GM21576 (cell line): ENCODE results near the gene SPATA13.
"Not testable (repeated sequence)": the region's sequence is repeated elsewhere in the genome, so short reads cannot be mapped to it uniquely, and the experiment has no call there.

Experiments
- ATAC-seq: cut with Tn5 transposase; IDR thresholded peaks from one replicate; pipeline ENCODE4 v1.9.1; 2021; ENCODE audit warnings: mild to moderate bottlenecking, moderate library complexity; ENCODE audit not compliant: unreplicated experiment

Gene SPATA13

DNA sequence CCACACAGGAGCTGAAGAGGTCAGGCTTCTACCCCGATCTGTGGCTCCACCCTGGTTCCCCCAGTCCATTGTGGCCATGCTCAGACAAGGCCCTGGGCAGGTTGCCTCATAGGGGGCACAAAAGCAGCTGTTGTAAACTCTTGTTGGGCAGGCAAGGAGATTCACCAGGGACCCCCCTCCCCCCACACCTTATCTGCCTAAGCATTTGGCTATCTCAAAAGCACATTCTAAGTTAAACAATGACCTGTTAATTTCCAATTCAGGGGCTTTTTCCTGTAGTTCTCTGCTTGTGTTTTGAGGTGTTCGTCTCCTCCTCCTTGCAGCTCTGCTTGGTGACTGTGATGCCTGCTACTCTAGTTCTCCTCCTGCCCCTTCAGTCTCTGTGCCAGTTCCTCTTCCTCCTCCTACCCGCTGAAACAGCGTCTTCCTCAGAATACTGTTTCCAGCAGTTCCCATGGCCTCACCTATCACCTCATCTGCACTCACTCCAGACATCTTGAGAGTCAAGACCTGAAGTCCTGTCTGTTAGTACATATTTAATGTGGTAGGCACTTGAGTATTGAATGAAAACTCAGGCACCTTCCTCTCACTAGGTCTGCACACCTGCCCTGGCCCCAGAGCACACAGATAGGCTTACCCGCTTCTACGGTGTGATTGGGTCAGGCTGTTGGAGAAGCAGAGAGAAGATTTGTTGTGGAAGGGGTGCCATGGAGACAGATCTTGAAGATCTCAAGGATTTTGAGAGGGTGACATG lies 31.7 kb downstream of the SPATA13 start:
- ATAC-seq: no peak

DNA sequence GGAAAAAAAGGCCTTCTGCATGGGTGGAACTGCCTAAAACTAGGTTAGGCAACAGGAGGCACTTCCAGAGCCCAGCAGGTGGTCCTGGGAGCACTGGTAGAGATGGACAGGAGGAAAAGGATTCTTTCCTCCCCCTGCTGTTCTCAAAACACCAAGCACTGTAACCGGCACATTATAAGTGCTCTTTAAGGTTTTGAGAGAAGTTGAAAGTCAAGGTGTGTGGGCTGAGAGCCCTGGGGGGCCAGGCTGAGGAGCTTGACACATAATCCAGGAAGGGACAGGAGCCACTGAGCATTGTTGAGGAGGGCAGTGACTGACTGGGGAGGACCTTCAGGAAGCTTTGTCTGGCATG lies 32.3 kb downstream of the SPATA13 start:
- no peak for ATAC-seq

DNA sequence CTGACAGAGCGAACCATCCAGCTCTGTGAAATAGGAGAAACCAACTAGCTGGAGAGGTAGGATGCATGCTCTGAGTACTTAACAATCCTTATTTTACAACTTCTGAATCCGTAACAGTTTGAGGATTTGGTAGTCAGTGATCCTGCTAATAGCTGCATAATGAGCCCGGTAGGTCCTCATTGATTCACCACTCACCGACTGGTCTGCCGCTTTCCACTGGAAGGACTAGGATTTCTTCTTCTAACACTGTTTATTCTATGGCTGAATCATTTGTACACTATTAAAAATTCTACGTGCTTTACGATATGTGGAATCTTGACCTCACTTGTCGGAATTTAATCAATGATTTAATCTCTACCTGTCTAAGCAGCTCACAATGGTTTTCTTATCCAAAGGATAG lies 33.9 kb downstream of the SPATA13 start:
- no peak for ATAC-seq

DNA sequence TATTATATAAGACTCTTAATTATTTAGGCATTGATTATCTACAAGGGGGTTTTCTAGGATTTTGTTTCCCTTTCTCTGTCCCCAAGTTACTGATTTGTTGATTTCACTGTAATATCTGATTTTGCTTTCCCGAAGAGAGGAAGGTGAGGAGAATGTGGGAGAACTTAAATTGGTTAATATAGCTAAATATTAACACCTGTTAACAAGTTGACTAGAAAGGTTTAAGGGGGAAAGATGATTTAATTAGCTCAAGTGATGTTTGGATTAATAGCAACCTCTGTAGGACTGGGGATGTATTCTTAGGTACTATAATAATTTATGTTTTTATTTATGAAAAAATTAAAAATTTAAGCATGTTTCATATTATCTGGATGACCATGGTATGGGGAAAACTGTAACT lies 35.1 kb downstream of the SPATA13 start:
- no peak for ATAC-seq

DNA sequence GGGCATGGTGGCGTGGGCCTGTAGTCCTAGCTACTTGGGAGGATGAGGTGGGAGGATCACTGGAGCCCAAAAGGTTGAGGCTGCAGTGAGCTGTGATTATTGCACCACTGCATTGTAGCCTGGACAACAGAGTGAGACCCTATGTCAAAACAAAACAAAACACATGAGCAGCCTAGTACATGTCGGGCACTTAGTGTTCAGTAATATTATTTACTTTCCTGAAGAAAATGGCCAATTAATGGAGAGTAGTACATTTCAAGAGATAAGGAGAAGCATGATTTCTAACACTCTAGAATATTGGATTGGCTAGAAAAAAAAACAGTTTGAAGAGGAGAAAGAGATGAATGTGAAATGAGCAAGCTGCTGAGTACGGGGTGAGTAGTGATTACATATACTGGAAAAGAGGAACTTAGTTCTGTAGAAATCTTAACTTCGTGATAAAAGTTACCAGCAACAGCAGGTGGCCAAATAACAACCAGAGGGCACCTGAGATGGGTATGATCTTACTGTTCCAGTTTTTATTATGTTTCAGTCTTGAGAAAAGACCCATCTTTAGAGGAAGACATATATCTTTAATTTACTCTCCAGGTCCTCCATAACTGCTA lies 36.2 kb downstream of the SPATA13 start:
- ATAC-seq: no peak

DNA sequence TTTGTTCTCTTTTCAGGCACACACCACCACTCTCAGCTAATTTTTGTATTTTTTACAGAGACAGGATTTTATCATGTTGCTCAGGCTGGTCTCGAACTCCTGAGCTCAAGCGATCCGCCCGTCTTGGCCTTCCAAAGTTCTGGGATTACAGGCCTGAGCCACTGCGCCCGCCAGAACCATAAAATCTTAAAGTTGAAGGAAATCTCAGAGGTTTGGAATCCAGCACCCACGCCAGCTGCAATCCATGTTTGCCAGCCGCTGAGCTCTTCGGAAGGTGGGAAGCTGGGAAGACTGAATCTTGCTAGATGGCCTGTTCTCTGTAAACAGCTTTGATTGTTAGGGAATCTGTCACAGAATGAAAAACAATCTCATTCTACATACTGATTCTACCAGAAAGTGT lies 38.5 kb downstream of the SPATA13 start:
- no peak for ATAC-seq

DNA sequence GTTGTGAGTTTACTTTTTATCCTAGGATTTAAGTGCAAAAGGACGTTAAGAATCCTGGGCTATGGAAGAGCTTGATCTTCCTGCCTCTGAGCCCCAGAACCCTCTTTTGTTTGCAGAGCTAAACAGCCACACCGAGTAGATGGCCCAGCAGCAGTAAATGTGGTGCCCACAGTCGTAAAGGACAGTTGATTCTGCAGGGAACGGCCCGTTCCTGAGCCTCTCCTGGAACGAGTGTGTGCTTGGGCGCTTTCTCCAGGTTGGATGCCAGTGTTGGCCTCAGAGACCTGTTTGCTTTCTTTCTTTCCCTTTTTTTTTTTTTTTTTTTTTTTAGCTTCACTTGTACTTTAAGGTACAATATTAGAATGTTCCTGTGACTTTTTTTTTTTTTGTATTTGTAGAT lies 41.7 kb downstream of the SPATA13 start:
- ATAC-seq: no peak

DNA sequence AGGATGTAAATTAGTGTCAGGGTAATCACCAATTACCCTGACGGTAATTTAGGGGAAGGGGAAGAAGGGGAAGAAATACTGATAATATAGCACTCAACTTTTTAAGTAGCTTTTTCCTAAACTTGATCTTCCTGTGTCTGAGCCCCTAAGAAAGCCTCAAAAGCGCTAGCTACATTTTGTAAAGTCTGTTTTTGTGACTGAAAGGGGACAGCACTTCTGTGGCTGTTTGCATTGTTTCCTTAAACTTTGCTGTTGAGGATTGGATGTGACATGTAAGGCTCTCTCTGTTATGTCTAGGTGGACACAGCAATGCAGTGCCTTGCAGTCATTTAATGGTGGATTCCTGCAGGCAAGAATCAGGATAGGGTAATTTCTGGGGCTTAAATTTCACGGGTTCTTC lies 42.8 kb downstream of the SPATA13 start:
- ATAC-seq: no peak

DNA sequence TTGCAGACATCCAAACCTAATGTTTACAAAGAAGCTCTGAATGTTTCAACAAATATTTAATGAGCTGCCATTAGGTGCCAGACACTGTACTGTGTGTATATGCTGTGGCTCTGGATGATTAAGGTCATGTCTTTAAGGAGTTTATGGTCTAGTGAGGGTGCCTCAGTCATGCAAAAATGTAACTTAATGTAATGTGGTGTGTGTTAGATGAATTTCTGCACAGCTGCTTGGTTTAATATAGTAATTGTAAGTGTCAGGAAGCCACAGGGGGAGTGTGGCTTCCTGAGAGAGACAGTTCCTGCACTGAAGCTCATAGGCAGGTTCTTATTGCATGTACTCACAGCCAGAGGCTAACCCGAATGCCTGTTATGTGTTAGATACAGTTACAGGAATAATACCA lies 43.3 kb downstream of the SPATA13 start:
- no peak for ATAC-seq

DNA sequence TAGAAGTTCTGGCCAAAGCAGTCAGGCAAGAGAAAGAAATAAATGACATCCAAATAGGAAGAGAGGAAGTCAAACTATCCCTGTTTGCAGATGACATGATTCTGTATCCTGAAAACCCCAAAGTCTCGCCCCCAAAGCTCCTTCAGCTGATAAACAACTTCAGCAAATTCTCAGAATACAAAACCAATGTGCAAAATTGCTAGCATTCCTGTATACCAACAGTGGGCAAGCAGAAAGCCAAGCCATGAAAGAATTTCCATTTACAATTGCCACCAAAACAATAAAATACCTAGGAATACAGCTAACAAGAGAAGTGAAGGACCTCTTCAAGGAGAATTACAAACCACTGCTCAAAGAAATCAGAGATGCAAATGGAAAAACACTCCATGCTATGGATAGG lies 44.6 kb downstream of the SPATA13 start:
- not testable (repeated sequence) for ATAC-seq

DNA sequence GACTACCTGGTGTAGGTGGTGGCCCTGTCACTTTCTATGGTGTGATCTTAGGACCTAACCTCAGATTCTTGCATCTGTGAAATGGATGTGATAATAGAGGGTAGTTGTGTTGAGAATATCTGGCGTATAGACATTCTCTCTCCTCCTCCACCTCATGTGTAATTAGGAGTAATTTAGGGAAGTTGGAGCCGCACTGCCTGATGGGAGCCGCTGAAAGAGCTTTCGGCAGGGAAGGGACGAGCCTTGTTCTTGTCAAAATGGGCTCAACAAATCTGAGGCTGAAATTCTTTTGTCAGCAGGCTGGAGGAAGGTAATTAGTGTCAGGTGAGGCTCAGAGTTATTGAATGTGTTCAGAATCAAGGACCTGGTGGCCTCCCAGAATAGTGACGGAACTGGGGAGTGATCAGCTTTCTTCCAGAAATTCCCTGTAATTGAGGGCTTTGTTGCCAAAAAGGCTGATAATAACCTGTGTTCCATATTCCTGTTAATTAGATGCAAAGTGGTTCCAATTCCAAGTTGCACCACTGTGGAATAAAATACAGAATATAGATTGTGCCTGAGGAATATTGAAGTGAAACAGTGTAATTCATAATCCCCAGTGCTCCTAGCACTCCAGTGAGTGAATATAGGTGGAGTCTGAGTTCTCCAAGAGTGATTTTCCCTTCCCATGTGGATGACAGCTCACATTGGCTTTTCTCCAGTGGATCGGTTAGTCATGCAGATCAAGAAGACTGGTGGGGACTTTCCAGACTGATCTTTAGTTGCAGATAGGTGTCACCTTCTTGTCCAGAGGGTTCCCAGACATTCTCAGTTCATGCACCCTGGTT lies 47.5 kb downstream of the SPATA13 start:
- no peak for ATAC-seq

DNA sequence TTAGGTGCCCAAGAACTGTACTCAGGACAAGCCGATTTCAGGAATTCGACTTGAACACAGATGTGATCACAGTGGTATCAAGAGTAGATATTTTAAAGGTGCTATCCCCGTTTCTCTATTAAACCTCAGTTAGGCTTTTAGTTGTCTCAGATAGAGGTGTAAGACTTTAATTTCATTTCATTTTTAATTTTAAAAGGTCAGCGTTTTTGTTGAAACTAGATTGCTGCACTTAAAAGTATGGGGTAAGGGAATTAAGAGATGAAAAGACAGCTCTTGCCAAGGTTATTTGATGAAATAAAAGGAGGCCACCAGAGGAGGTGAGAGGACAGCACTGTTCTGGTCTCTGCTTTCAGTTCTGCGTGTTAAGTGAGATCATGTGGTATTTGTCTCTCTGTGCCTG lies 48.6 kb downstream of the SPATA13 start:
- no peak for ATAC-seq

DNA sequence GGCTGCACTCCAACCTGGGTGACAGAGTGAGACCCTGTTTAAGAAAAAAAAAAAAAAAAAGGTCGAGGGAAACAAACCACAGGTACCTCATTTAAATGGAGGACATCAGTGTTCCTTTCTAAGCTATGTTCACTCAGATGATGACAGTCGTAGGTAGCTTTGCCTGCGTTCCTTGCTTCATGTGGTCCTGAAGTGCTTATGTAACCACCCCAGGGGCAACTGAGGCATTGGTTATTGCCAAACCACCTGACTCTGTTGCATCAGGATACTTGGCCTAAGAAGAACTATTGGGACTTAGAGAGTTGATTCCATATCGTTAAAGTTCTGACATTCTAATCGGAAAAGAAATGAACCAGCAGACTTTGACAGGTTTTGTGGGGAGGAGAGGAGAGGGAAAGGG lies 51.7 kb downstream of the SPATA13 start:
- ATAC-seq: no peak

DNA sequence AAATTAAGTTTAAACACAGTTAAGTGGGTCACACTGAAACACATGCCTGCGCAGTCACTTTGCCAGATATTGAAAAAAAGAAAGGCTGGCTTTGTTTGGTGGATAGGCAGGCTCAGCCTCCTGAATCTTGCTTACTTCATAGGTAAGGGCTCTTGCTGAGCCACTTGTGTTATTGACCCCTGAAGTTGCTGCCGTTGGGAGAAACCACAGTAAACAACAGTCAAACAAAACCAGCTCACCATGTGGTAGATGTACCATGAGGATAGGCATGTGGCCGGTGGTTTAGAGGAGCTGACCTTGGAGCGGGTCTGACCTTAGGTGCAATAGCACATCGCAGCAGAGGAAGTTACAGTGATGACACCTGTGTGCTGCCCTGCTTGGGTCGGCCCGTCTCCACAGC lies 52.2 kb downstream of the SPATA13 start:
- no peak for ATAC-seq

DNA sequence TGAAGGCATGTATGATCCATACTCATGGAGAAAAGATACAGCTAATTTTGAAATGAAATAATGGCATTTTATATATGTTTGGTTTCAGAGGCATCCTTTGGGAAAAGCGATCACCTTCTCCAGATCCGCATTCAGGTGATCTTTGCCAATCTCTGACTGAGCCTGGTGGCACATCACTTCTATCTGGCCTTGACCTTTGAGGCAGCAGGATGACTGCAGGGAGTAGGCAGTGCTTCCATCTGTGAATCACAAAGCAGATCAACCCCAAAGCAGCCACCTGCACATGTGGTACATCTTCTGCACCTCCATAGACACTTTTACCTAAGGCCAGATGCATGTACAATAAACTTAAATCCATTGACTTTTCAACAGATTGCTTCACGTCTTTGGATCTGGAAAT lies 53.4 kb downstream of the SPATA13 start:
- no peak for ATAC-seq

DNA sequence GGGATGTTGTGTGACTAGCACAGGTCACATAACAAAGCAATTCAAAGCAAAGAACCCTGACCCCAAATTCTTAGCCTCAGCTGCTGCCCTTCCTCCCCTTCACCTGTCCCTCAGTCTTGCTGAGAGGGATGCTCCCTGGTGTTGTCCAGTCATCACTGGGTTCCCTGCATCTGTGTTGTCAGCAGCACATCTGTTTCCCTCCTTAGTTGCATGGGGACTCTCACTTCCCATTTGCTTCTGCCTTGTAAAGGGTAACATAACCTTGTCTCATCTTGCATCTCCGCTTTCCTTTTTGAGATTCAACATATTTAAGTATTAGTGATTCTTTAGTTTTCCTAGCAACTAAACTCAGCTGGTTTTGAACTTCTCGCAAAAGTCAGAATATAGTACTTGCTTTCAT lies 54.0 kb downstream of the SPATA13 start:
- ATAC-seq: no peak

DNA sequence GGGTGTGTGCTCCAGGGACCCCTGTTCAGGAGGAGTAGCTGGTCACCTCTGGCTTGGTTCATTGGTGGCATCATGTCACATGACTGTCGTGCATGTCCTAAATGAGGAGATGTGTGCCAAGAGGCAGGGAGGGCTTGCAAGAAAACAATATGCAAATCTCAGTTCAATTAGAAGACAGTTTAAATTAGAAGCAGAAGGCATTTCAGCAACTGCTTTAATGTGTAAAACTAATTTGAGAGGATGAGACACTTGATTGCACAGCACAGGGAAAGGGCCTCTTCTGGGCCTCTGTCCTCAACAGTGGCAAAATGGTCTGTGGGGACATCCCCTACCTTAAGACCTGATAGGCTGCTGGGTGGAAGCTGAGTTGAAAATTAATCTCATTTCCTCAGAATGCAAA lies 54.6 kb downstream of the SPATA13 start:
- ATAC-seq: no peak

DNA sequence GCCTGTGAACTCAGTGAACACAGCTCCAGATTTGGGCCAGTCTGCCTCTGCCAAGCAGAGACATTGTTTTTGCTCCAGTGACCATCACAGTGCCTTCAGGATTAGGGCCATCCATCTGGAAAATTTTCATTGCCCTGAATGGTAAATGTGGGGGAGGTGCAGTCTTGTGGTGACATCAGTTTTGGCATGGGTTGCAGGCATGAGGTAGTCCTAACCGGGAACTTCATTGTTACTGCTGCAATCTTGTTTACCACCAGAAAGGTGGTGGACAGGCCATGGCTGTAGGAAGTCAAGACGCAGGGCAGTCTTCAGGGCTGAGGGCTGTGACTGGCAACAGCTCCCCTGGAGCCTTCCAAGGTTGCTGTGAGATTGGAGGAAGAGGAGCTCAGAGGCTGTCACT lies 55.2 kb downstream of the SPATA13 start:
- no peak for ATAC-seq

DNA sequence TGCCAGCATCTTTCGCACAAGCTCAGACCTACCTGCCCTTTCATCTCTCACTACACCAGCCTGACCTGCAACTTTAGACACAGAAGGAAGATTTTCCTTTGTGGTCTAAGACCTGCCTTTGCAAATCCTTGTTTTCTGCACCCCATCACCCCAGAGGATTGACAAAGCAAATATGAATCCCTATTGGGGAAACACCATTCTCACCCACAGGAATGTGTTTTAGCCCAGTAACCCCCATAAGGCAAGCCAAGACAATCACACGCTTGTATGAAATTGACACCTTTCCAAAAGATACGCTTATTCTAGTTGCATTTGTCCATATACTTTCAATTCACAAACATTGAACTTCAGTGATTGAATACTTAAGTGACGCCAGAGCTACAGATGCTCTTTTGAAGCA lies 55.7 kb downstream of the SPATA13 start:
- ATAC-seq: no peak

DNA sequence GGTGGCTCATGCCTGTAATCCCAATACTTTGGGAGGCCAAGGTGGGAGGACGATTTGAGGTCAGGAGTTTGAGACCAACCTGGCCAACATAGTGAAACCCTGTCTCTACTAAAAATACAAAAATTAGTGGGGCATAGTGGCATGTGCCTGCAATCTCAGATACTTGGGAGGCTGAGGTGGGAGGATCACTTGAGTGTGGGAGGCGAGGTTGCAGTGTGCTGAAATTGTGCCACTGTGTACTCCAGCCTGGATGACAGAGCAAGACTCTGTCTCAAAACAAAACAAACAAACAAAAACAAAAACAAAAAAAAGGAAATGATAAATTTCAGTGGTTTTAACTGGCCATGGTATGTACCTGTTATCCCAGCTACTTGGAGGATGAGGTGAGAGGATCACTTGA lies 56.3 kb downstream of the SPATA13 start:
- not testable (repeated sequence) for ATAC-seq

DNA sequence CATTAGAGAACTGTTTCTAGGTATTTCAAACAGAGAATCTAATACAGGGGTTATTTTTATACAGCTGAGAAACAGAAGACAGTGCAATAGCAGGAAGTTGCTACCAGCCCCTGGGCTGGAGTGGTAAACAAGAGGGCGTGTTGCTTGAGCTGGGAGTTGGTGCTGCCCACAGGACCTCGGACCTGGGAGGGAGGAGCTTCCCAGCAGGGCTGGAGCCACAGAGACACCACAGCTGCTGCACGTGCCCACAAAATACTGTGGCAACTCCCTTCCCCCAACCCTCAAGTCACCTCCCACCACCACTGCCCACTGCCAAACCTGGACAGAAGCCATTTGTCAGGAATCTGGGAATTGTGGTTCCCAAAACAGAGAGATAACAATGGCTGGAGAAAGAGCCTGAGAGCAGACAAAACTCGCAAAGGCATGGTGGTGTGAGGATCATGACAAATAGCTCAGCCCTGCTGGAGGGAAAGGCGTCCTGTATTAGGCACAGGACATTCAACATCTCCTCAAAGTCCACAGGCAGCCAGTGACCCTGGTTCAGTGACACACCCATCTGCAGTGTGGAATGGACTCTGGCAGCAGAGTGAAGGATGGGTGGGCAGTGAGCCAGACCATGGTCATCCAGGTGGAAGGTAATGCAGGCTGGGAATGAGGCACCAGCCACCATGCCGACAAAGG lies 57.2 kb downstream of the SPATA13 start:
- no peak for ATAC-seq

DNA sequence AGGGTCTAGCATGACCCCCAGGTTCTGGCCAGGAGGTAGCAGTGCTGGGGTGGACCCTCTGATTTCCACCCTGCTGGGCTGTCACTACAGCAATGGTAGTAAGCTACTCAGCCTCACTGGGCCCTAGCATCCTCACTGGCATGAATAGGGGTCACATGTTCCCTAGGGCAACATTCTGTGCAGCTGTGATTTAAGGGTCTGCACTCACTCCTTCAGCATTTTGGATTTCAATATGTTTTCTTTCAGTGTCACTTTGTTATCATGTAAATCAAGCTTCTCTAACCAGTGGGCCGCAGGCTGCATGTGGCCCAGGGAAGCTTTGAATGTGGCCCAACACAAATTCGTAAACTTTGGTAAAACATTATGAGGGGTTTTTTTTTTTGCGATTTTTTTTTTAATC lies 57.8 kb downstream of the SPATA13 start:
- no peak for ATAC-seq
